ENCODE measurements around the gene ASF1B. TPM values are rescaled to one million over a fixed set of nuclear protein-coding genes. Genes with fewer than 3 reads are reported as not detected.

ASF1B gene
- total RNA-seq, 1 donor from 2014 or later, result 16.4 TPM

DNA sequence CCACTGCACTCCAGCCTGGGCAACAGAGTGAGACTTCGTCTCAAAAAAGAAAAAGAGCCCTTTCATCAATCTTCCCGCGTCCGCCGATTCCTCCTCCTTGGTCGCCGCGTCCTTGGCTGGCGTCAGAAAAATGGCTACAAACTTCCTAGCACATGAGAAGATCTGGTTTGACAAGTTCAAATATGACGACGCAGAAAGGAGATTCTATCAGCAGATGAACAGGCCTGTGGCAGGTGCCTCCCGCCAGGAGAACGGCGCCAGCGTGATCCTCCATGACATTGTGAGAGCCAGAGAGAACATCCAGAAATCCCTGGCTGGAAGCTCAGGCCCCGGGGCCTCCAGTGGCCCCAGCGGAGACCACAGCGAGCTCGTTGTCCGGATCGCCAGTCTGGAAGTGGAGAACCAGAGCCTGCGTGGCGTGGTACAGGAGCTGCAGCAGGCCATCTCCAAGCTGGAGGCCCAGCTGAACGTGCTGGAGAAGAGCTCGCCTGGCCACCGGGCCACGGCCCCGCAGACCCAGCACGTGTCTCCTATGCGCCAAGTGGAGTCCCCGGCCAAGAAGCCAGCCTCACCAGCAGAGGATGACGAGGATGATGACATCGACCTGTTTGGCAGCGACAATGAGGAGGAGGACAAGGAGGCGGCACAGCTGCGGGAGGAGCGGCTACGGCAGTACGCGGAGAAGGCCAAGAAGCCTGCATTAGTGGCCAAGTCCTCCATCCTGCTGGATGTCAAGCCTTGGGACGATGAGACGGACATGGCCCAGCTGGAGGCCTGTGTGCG, 65.9 kb downstream of the ASF1B start:
- no peak overlapping the region for H3K4me2 ChIP-seq
- peak overlapping the region; percentile 55 for H3K4me3 Mint-ChIP-seq
- H3K27ac Mint-ChIP-seq, result peak overlapping the region; percentile 78
- no peak overlapping the region for H3K9ac ChIP-seq
- peaks cover 55% of the 10 kb centered on the region for H3K27me3 ChIP-seq
- H3K36me3 ChIP-seq, result no peaks in the 10 kb centered on the region
- peaks cover 14% of the 10 kb centered on the region for H3K27me3 Mint-ChIP-seq (ENCODE audit: insufficient read depth, low read depth)
- no peaks in the 10 kb centered on the region for H3K9me3 Mint-ChIP-seq
- no peak overlapping the region for H3K27ac ChIP-seq
- H3K36me3 Mint-ChIP-seq, result no peaks in the 10 kb centered on the region
- no peaks in the 10 kb centered on the region for H3K79me2 ChIP-seq (ENCODE audit: low read depth)
- H3K4me3 ChIP-seq, result no peak overlapping the region
- no peaks in the 10 kb centered on the region for H3K9me3 ChIP-seq (ENCODE audit: low read depth)
- H3K4me1 ChIP-seq, result peaks cover 6% of the 10 kb centered on the region
- DNase-seq (ENCODE audit: low spot score), result no peak
- H3K4me1 Mint-ChIP-seq, result peaks cover 10% of the 10 kb centered on the region
- H4K20me1 ChIP-seq (ENCODE audit: low read depth), result no peaks in the 10 kb centered on the region
- H3F3A ChIP-seq (ENCODE audit: low read depth), result peaks cover 28% of the 10 kb centered on the region
- TF ChIP-seq EZH2 (IDR thresholded peaks at IDR 0.05) (no peak), EZH2phosphoT487 (IDR thresholded peaks at IDR 0.05) (no peak)
- TF ChIP-seq, protein P1, sequence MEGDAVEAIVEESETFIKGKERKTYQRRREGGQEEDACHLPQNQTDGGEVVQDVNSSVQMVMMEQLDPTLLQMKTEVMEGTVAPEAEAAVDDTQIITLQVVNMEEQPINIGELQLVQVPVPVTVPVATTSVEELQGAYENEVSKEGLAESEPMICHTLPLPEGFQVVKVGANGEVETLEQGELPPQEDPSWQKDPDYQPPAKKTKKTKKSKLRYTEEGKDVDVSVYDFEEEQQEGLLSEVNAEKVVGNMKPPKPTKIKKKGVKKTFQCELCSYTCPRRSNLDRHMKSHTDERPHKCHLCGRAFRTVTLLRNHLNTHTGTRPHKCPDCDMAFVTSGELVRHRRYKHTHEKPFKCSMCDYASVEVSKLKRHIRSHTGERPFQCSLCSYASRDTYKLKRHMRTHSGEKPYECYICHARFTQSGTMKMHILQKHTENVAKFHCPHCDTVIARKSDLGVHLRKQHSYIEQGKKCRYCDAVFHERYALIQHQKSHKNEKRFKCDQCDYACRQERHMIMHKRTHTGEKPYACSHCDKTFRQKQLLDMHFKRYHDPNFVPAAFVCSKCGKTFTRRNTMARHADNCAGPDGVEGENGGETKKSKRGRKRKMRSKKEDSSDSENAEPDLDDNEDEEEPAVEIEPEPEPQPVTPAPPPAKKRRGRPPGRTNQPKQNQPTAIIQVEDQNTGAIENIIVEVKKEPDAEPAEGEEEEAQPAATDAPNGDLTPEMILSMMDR (IDR thresholded peaks at IDR 0.05), result no peak
- H2AFZ ChIP-seq (replicated peaks), result no peak overlapping the region

Other genes starting within 250 kb of the ASF1B start
- 0.49 and 4.1 TPM in 2 replicates for gene BRME1, start 230.5 kb downstream of the ASF1B start, total RNA-seq (ENCODE audit: low replicate concordance)
- 8.1 and 22.0 TPM in 2 replicates for gene CC2D1A, start 230.4 kb downstream of the ASF1B start, total RNA-seq (ENCODE audit: low replicate concordance)
- gene PODNL1, start 198.2 kb downstream of the ASF1B start, total RNA-seq (ENCODE audit: low replicate concordance), result 1.9 TPM in 1 of 2 replicates, not detected in the other
- 28.6 and 69.9 TPM in 2 replicates for gene DCAF15, start 184.1 kb downstream of the ASF1B start, total RNA-seq (ENCODE audit: low replicate concordance)
- gene RFX1, start 130.3 kb downstream of the ASF1B start, total RNA-seq (ENCODE audit: low replicate concordance), result 1.0 and 3.3 TPM in 2 replicates
- not detected in 2 replicates for gene RLN3, start 108.4 kb downstream of the ASF1B start, total RNA-seq (ENCODE audit: low replicate concordance)
- gene IL27RA, start 104.8 kb downstream of the ASF1B start, total RNA-seq (ENCODE audit: low replicate concordance), result 1.2 and 3.3 TPM in 2 replicates
- gene PALM3, start 74.5 kb downstream of the ASF1B start, total RNA-seq (ENCODE audit: low replicate concordance), result 4.0 TPM in 1 of 2 replicates, not detected in the other
- gene MISP3, start 63.8 kb downstream of the ASF1B start, total RNA-seq (ENCODE audit: low replicate concordance), result 0.68 TPM in 1 of 2 replicates, not detected in the other
- gene C19orf67, start 50.8 kb downstream of the ASF1B start, total RNA-seq (ENCODE audit: low replicate concordance), result not detected in 2 replicates
- 22.1 and 53.0 TPM in 2 replicates for gene SAMD1, start 45.8 kb downstream of the ASF1B start, total RNA-seq (ENCODE audit: low replicate concordance)
- gene PRKACA, start 18.8 kb downstream of the ASF1B start, total RNA-seq (ENCODE audit: low replicate concordance), result 22.2 and 31.8 TPM in 2 replicates
- 13.3 and 59.0 TPM in 2 replicates for gene ADGRL1, start 69.6 kb upstream of the ASF1B start, total RNA-seq (ENCODE audit: low replicate concordance)
- gene ADGRE5, start 244.9 kb upstream of the ASF1B start, total RNA-seq (ENCODE audit: low replicate concordance), result 1.1 and 1.5 TPM in 2 replicates